ENCODE results near the gene GPC5.
"Not testable (repeated sequence)": the region's sequence is repeated elsewhere in the genome, so short reads cannot be mapped to it uniquely, and the experiment has no call there.

- not testable (repeated sequence) for TF ChIP-seq CTCF, POLR2A (IDR thresholded peaks at IDR 0.05)
Observed at GRCh38 chr13:92539148-92539547, 1140.7 kb downstream of the GPC5 start.

Data from testis (tissue), 2 donors.